GM12878 (cell line): Measurements from ENCODE around the gene PDE7B. TPM values are rescaled to one million over a fixed set of nuclear protein-coding genes. Genes with fewer than 3 reads are reported as not detected.

Experiments
- ATAC-seq: fragments of 200-7000 bp; cut with Tn5 transposase; 3 replicates; pipeline ENCODE4 v1.9.1; 2020; ENCODE audit warnings: mild to moderate bottlenecking, moderate library complexity
- BruUV-seq: library from RNA; stranded (reverse); fragments of 400-500 nt; replicated peaks from 2 replicates; lab custom pipeline; 2021; lab: Mats Ljungman, UMichigan
- CTCF ChIA-PET: fragments of 300-600 bp; sonication (Branson Sonifier 250); formaldehyde crosslinking; extraction: SDS; loops from one replicate; lab custom pipeline; 2021; ENCODE audit warnings: inconsistent platforms; lab: Yijun Ruan, JAX
- POLR2A ChIA-PET: fragments of 350-600 bp; formaldehyde crosslinking; extraction: SDS; loops from one replicate; lab custom pipeline; 2021; ENCODE audit warnings: inconsistent platforms; lab: Charles Lee
- RAD21 ChIA-PET: fragments of 300-600 bp; sonication (Branson Sonifier 250); formaldehyde crosslinking; loops from one replicate; lab custom pipeline; 2023; ENCODE audit warnings: antibody characterized with exemption; ENCODE audit not compliant: unreplicated experiment; lab: Charles Lee
- SMC1A ChIA-PET: fragments of 300-600 bp; sonication (Branson Sonifier 250); formaldehyde crosslinking; loops from one replicate; lab custom pipeline; 2023; ENCODE audit not compliant: unreplicated experiment, uncharacterized antibody; lab: Charles Lee
- DNase-seq: peaks from one replicate; pipeline ENCODE4 v3.0.0-alpha.2; 2011; ENCODE audit warnings: low read depth, low spot score
- FAIRE-seq: peaks from 3 replicates; lab custom pipeline; 2011; peaks lifted over from hg19 to GRCh38; lab: Jason Lieb, UNC
- H2AFZ ChIP-seq: 2 replicates; pipeline ENCODE4 v1.6.0; 2011; ENCODE audit warnings: low read depth, low read length, control low read depth; ENCODE audit not compliant: control insufficient read depth
- H3K27ac ChIP-seq: 2 replicates; pipeline ENCODE4 v1.5.1; 2011; ENCODE audit warnings: control low read depth; ENCODE audit not compliant: control insufficient read depth, insufficient read depth
- H3K27me3 ChIP-seq, 2 experiments: replicated peaks in 1 of 2; 2 replicates each; pipeline versions ENCODE4 v1.6.0 to v1.6.1; 2011; ENCODE audit warnings: low read length in 1 of 2; ENCODE audit not compliant: control insufficient read depth in 2 of 2, insufficient read depth in 2 of 2
- H3K36me3 ChIP-seq, 2 experiments: 2 replicates each; pipeline ENCODE4 v1.5.1; 2011; ENCODE audit warnings: low read length in 1 of 2; ENCODE audit not compliant: control insufficient read depth in 2 of 2, insufficient read depth in 2 of 2
- H3K4me1 ChIP-seq: 2 replicates; pipeline ENCODE4 v1.6.1; 2011; ENCODE audit warnings: mild to moderate bottlenecking, low read length, moderate library complexity, mixed read lengths; ENCODE audit not compliant: control insufficient read depth, insufficient read depth
- H3K4me2 ChIP-seq: 2 replicates; pipeline ENCODE4 v1.6.0; 2011; ENCODE audit warnings: control low read depth; ENCODE audit not compliant: control insufficient read depth, insufficient read depth
- H3K4me3 ChIP-seq: fragments of 200-600 bp; sonication (generic); 2 replicates; pipeline ENCODE4 v1.5.1; 2016
- H3K79me2 ChIP-seq: 2 replicates; pipeline ENCODE4 v1.6.0; 2011; ENCODE audit warnings: low read length; ENCODE audit not compliant: control insufficient read depth, insufficient read depth
- H3K9ac ChIP-seq: 2 replicates; pipeline ENCODE4 v1.8.0; 2011; ENCODE audit warnings: low read length, control low read depth, mixed read lengths; ENCODE audit not compliant: control insufficient read depth, insufficient read depth
- H3K9me3 ChIP-seq: replicated peaks from 3 replicates; pipeline ENCODE4 v1.5.1; 2011; ENCODE audit warnings: mild to moderate bottlenecking, low read length; ENCODE audit not compliant: control insufficient read depth, insufficient read depth
- H4K20me1 ChIP-seq: 2 replicates; pipeline ENCODE4 v1.6.0; 2011; ENCODE audit not compliant: control insufficient read depth, insufficient read depth
- CREM ChIP-seq: IDR thresholded peaks from 2 replicates; pipeline ENCODE4 v1.6.1; 2014; ENCODE audit warnings: antibody characterized with exemption, low read depth
- EGR1 ChIP-seq, 2 experiments: IDR thresholded peaks; 1 replicate in 1 of 2; 2 replicates in 1 of 2; pipeline ENCODE4 v1.6.1; 2011 to 2012; ENCODE audit warnings: low read depth in 2 of 2, low read length in 2 of 2, borderline replicate concordance in 1 of 2, mild to moderate bottlenecking in 1 of 2, moderate library complexity in 1 of 2
- NBN ChIP-seq: fragments of 450-650 bp; IDR thresholded peaks from 2 replicates; pipeline ENCODE4 v1.6.1; 2016
- NR2C2 ChIP-seq: IDR thresholded peaks from 2 replicates; pipeline ENCODE4 v1.6.1; 2011; ENCODE audit warnings: borderline replicate concordance, low read depth; ENCODE audit not compliant: control insufficient read depth, insufficient read length
- NR2F1 ChIP-seq: fragments of 450-650 bp; conservative IDR thresholded peaks from 2 replicates; pipeline ENCODE4 v1.6.1; 2017; ENCODE audit warnings: mild to moderate bottlenecking
- PAX5 ChIP-seq: IDR thresholded peaks from 2 replicates; pipeline ENCODE4 v1.6.1; 2011; ENCODE audit warnings: low read depth, low read length, borderline replicate concordance
- POLR2AphosphoS2 ChIP-seq: IDR thresholded peaks from 2 replicates; pipeline ENCODE4 v1.6.1; 2011; ENCODE audit warnings: low read depth, mild to moderate bottlenecking, low read length, improper control_type of control experiment, moderate library complexity
- RB1 ChIP-seq: fragments of 450-650 bp; formaldehyde crosslinking; IDR thresholded peaks from 2 replicates; pipeline ENCODE4 v1.6.1; 2017; ENCODE audit warnings: mild to moderate bottlenecking, borderline replicate concordance
- RBBP5 ChIP-seq: fragments of 200-600 bp; sonication (generic); conservative IDR thresholded peaks from 2 replicates; pipeline ENCODE4 v1.6.1; 2016
- SRF ChIP-seq, 2 experiments: IDR thresholded peaks; 2 replicates each; pipeline ENCODE4 v1.6.1; 2011; ENCODE audit warnings: low read depth in 2 of 2, low read length in 2 of 2, mild to moderate bottlenecking in 1 of 2, moderate library complexity in 1 of 2
- ZNF24 ChIP-seq: fragments of 450-650 bp; IDR thresholded peaks from 2 replicates; pipeline ENCODE4 v1.6.1; 2017; ENCODE audit warnings: antibody characterized with exemption, mild to moderate bottlenecking
- ZNF274 ChIP-seq: IDR thresholded peaks from one replicate; pipeline ENCODE4 v1.8.0; 2011; ENCODE audit not compliant: insufficient read length, insufficient read depth
- ZNF622 ChIP-seq: fragments of 450-650 bp; IDR thresholded peaks from 2 replicates; pipeline ENCODE4 v1.6.1; 2017; ENCODE audit warnings: mild to moderate bottlenecking, inconsistent platforms
- WGBS: methylation state at CpG from one replicate; pipeline ENCODE4 v1.1.6; 2016; ENCODE audit warnings: low lambda C conversion rate; ENCODE audit not compliant: insufficient replicate concordance, insufficient coverage; ENCODE audit errors: missing lambda C conversion rate; 5-methylcytosine and 5-hydroxymethylcytosine counted together
- in situ Hi-C: fragments of 300-500 bp; cut with MboI; formaldehyde crosslinking; loops from 9 replicates; pipeline ENCODE4 v1.14.3; 2018; ENCODE audit warnings: mixed read lengths
- intact Hi-C: fragments of 100-400 bp; cut with micrococcal nuclease; formaldehyde crosslinking; loops from one replicate; pipeline ENCODE4 v1.14.2; 2022; ENCODE audit not compliant: unreplicated experiment
- polyA plus RNA-seq, 11 experiments: library from polyadenylated mRNA; depleted of rRNA in 4 of 11; unstranded in 6 of 11; stranded (reverse) in 5 of 11; fragments of >200 nt; fragmentation: Nextera tagmentation in 4 of 11; fragmentation: Illumina TruSeq in 1 of 11; extraction: Ambion mirVana in 4 of 11; extraction: Trizol in 1 of 11; gene quantifications; 1 replicate in 1 of 11; 2 replicates in 10 of 11; pipeline versions ENCODE4 v1.2.1 to v1.2.3, GENCODE V29; 2011 to 2016; ENCODE audit warnings: inconsistent platforms in 2 of 11, missing spikeins in 2 of 11, low read depth in 1 of 11
- total RNA-seq, 4 experiments: library from RNA; depleted of rRNA in 3 of 4; stranded (reverse); fragments of >200 nt in 3 of 4; fragmentation: Illumina TruSeq in 1 of 4; extraction: Trizol in 1 of 4; gene quantifications; 2 replicates each; pipeline versions ENCODE4 v1.2.1 to v1.2.3, GENCODE V29; 2013 to 2021
- TF ChIP-seq, protein P1 (sequence below): fragments of 150-350 bp; IDR thresholded peaks from 2 replicates; pipeline ENCODE4 v1.6.1; 2014; ENCODE audit warnings: mild to moderate bottlenecking, low read depth, low read length

Gene PDE7B
- total and polyA plus RNA-seq, 10 of the 15 experiments (the other 5 are each of a cell fraction or from before 2014, with no cell fraction given) = not detected

DNA sequence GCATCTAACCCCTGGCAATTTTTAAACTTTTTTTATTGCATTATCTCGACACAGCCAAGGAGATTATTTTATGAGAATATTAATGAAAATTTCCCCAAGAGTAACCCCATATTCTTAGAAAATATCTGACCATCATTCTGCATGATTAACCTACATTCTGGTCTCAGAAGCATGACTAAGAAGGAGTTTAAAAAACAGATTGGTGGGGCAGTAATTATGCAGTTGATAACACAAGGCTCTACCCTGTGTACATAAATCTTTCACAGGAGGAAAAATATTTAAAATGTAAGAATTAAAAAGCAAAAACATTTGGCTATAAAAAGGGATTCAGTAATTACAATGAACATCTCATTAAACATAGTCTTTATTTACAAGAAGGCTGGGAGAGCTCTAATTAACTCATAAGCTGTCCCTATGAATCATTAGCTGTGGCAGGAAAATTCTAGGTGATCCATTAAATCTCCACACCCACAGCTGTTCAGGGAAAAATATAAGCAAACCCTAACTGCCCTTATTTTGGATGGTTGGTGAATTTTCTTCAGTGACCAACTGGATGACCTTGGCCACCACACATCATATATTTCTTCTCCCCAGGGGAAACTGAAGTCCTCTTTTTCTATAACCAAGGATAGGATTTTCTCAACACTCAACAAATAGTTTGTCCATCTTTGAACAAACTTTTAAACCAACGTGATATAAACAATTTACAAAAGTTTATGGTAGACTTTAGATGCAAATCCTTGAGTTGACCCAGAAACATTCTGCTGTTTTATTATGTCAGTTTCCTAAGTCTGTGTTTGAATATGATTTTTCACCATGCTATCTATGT is 59.5 kb downstream of the PDE7B start:
- Histone ChIP-seq H2AFZ (no peak overlapping the region), H4K20me1 (no peaks in the 10 kb centered on the region), H3K9ac (no peak overlapping the region), H3K4me3 (no peak overlapping the region), H3K36me3 (no peaks in the 10 kb centered on the region), H3K9me3 (no peaks in the 10 kb centered on the region), H3K4me1 (no peaks in the 10 kb centered on the region), H3K4me2 (no peak overlapping the region), H3K79me2 (no peaks in the 10 kb centered on the region), H3K27me3 (no peaks in the 10 kb centered on the region), H3K27ac (no peak overlapping the region)
- ChIA-PET RAD21 (no interaction called here), POLR2A (no interaction called here), CTCF (interaction anchor here (0.6 to 6.8 kb wide), 8 partner anchors 11 to 464 kb away, joined by 3 to 84 read pairs (median 6); no protein-coding TSS in a partner anchor), SMC1A (interaction anchor here (0.6 to 2.6 kb wide), 6 partner anchors 10 to 375 kb away, joined by 3 to 12 read pairs (median 4); no protein-coding TSS in a partner anchor)
- ATAC-seq (no peak), FAIRE-seq (no peak), DNase-seq (no peak)
- intact Hi-C loops (loop anchor here (1.0 kb wide), 1 partner anchor 405 kb away; no protein-coding TSS in a partner anchor), in situ Hi-C loops (loop anchor here (5.0 kb wide), 1 partner anchor 374 kb away; no protein-coding TSS in a partner anchor)
- no TSS peak for BruUV-seq
- WGBS = 0% methylated on average over 2 of the region's 2 CpGs
- TF ChIP-seq, protein P1, sequence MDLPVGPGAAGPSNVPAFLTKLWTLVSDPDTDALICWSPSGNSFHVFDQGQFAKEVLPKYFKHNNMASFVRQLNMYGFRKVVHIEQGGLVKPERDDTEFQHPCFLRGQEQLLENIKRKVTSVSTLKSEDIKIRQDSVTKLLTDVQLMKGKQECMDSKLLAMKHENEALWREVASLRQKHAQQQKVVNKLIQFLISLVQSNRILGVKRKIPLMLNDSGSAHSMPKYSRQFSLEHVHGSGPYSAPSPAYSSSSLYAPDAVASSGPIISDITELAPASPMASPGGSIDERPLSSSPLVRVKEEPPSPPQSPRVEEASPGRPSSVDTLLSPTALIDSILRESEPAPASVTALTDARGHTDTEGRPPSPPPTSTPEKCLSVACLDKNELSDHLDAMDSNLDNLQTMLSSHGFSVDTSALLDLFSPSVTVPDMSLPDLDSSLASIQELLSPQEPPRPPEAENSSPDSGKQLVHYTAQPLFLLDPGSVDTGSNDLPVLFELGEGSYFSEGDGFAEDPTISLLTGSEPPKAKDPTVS = no peak
- TF ChIP-seq ZNF24 (no peak), RBBP5 (no peak), ZNF274 (no peak), NR2F1 (no peak), CREM (no peak), POLR2AphosphoS2 (no peak), EGR1 (IDR thresholded peaks at IDR 0.05; ENCODE audit: borderline replicate concordance in 1 of 2, low read depth in 2 of 2, low read length in 2 of 2) (no peak), SRF (IDR thresholded peaks at IDR 0.05; ENCODE audit: low read depth in 2 of 2, low read length in 2 of 2) (no peak), NR2C2 (no peak), NBN (no peak), ZNF622 (no peak), PAX5 (no peak), RB1 (no peak)
